ENCODE measurements around the gene NPTN. TPM values are rescaled to one million over a fixed set of nuclear protein-coding genes. Genes with fewer than 3 reads are reported as not detected.

The NPTN gene
- total RNA-seq, 2 experiments from 2014 or later, result 45.5 to 54.0 TPM

GRCh38 chr15:73540161-73540560 is 93.0 kb downstream of the NPTN start:
- ATAC-seq (no peak), DNase-seq (no peak)
- Mint-ChIP-seq H3K27me3 (peaks cover 3% of the 10 kb centered on the region), H3K4me3 (no peak overlapping the region), H3K4me1 (no peaks in the 10 kb centered on the region), H3K9me3 (ENCODE audit: low read depth) (no peaks in the 10 kb centered on the region), H3K36me3 (no peaks in the 10 kb centered on the region), H3K27ac (no peak overlapping the region)
- CTCF ChIA-PET, result no interaction called here

GRCh38 chr15:73539212-73540128 is 93.7 kb downstream of the NPTN start:
- no peaks in the 10 kb centered on the region for H3K9me3 Mint-ChIP-seq (ENCODE audit: low read depth)
- no peaks in the 10 kb centered on the region for H3K36me3 Mint-ChIP-seq
- no peak for DNase-seq
- H3K4me1 Mint-ChIP-seq, result no peaks in the 10 kb centered on the region
- no peak for ATAC-seq
- H3K27me3 Mint-ChIP-seq, result peaks cover 3% of the 10 kb centered on the region
- CTCF ChIA-PET, result no interaction called here
- H3K4me3 Mint-ChIP-seq, result no peak overlapping the region
- no peak overlapping the region for H3K27ac Mint-ChIP-seq

- DNase-seq (no peak), ATAC-seq (no peak)
- no peak overlapping the region for H3K27ac Mint-ChIP-seq
- H3K36me3 Mint-ChIP-seq, result no peaks in the 10 kb centered on the region
- peaks cover 3% of the 10 kb centered on the region for H3K27me3 Mint-ChIP-seq
- H3K9me3 Mint-ChIP-seq (ENCODE audit: low read depth), result no peaks in the 10 kb centered on the region
- CTCF ChIA-PET, result no interaction called here
- H3K4me3 Mint-ChIP-seq, result no peak overlapping the region
- no peaks in the 10 kb centered on the region for H3K4me1 Mint-ChIP-seq
Observed at GRCh38 chr15:73538563-73539211, 94.5 kb downstream of the NPTN start.

GRCh38 chr15:73538123-73538522 is 95.1 kb downstream of the NPTN start:
- Mint-ChIP-seq H3K9me3 (ENCODE audit: low read depth) (no peaks in the 10 kb centered on the region), H3K36me3 (no peaks in the 10 kb centered on the region), H3K27ac (no peak overlapping the region), H3K4me3 (no peak overlapping the region), H3K27me3 (peaks cover 3% of the 10 kb centered on the region), H3K4me1 (no peaks in the 10 kb centered on the region)
- DNase-seq (no peak), ATAC-seq (no peak)
- CTCF ChIA-PET, result interaction anchor here (1.0 kb wide), 1 partner anchor 98 kb away, joined by 6 read pairs; no protein-coding TSS in a partner anchor

- peaks cover 18% of the 10 kb centered on the region for H3K27me3 Mint-ChIP-seq
- H3K9me3 Mint-ChIP-seq (ENCODE audit: low read depth), result no peaks in the 10 kb centered on the region
- H3K27ac Mint-ChIP-seq, result no peak overlapping the region
- H3K4me1 Mint-ChIP-seq, result no peaks in the 10 kb centered on the region
- no peaks in the 10 kb centered on the region for H3K36me3 Mint-ChIP-seq
- ATAC-seq (no peak), DNase-seq (no peak)
- no peak overlapping the region for H3K4me3 Mint-ChIP-seq
- CTCF ChIA-PET, result interaction anchor here (0.7 kb wide), 1 partner anchor 238 kb away, joined by 3 read pairs; no protein-coding TSS in a partner anchor
Observed at GRCh38 chr15:73530649-73531048, 102.5 kb downstream of the NPTN start.

- CTCF ChIA-PET, result interaction anchor here (1.8 kb wide), 1 partner anchor 109 kb away, joined by 6 read pairs; no protein-coding TSS in a partner anchor
- no peak overlapping the region for H3K4me3 Mint-ChIP-seq
- ATAC-seq (no peak), DNase-seq (no peak)
- no peaks in the 10 kb centered on the region for H3K36me3 Mint-ChIP-seq
- H3K27me3 Mint-ChIP-seq, result peaks cover 27% of the 10 kb centered on the region
- no peak overlapping the region for H3K27ac Mint-ChIP-seq
- no peaks in the 10 kb centered on the region for H3K4me1 Mint-ChIP-seq
- no peaks in the 10 kb centered on the region for H3K9me3 Mint-ChIP-seq (ENCODE audit: low read depth)
Observed at GRCh38 chr15:73527598-73527997, 105.6 kb downstream of the NPTN start.

GRCh38 chr15:73524919-73525318 is 108.3 kb downstream of the NPTN start:
- CTCF ChIA-PET, result no interaction called here
- DNase-seq, result no peak

GRCh38 chr15:73522011-73522410 is 111.2 kb downstream of the NPTN start:
- DNase-seq, result no peak
- peaks cover 18% of the 10 kb centered on the region for H3K27me3 Mint-ChIP-seq
- no peaks in the 10 kb centered on the region for H3K9me3 Mint-ChIP-seq (ENCODE audit: low read depth)
- H3K4me1 Mint-ChIP-seq, result peaks cover 15% of the 10 kb centered on the region
- no peak for ATAC-seq
- no peak overlapping the region for H3K27ac Mint-ChIP-seq
- H3K36me3 Mint-ChIP-seq, result no peaks in the 10 kb centered on the region
- CTCF ChIA-PET, result no interaction called here
- no peak overlapping the region for H3K4me3 Mint-ChIP-seq

More at GRCh38 chr15:73524919-73525318, 108.3 kb downstream of the NPTN start:
- Mint-ChIP-seq H3K9me3 (ENCODE audit: low read depth) (no peaks in the 10 kb centered on the region), H3K27ac (no peak overlapping the region), H3K4me1 (peaks cover 3% of the 10 kb centered on the region), H3K4me3 (no peak overlapping the region), H3K27me3 (peaks cover 27% of the 10 kb centered on the region), H3K36me3 (no peaks in the 10 kb centered on the region)
- no peak for ATAC-seq

- peaks cover 3% of the 10 kb centered on the region for H3K27me3 Mint-ChIP-seq
- CTCF ChIA-PET, result no interaction called here
Observed at GRCh38 chr15:73518876-73519733, 114.1 kb downstream of the NPTN start.

GRCh38 chr15:73518180-73518862 is 114.9 kb downstream of the NPTN start:
- no peak for DNase-seq
- H3K9me3 Mint-ChIP-seq (ENCODE audit: low read depth), result no peaks in the 10 kb centered on the region
- peaks cover 15% of the 10 kb centered on the region for H3K4me1 Mint-ChIP-seq
- H3K27me3 Mint-ChIP-seq, result no peaks in the 10 kb centered on the region
- no peak overlapping the region for H3K27ac Mint-ChIP-seq
- CTCF ChIA-PET, result no interaction called here
- H3K36me3 Mint-ChIP-seq, result no peaks in the 10 kb centered on the region
- no peak for ATAC-seq
- H3K4me3 Mint-ChIP-seq, result no peak overlapping the region

More at GRCh38 chr15:73518876-73519733, 114.1 kb downstream of the NPTN start:
- no peak overlapping the region for H3K27ac Mint-ChIP-seq
- DNase-seq, result no peak
- peaks cover 15% of the 10 kb centered on the region for H3K4me1 Mint-ChIP-seq
- no peak for ATAC-seq
- no peaks in the 10 kb centered on the region for H3K36me3 Mint-ChIP-seq
- H3K4me3 Mint-ChIP-seq, result no peak overlapping the region
- no peaks in the 10 kb centered on the region for H3K9me3 Mint-ChIP-seq (ENCODE audit: low read depth)

- no peaks in the 10 kb centered on the region for H3K9me3 Mint-ChIP-seq (ENCODE audit: low read depth)
- DNase-seq (no peak), ATAC-seq (no peak)
- no peak overlapping the region for H3K4me3 Mint-ChIP-seq
- CTCF ChIA-PET, result no interaction called here
- no peaks in the 10 kb centered on the region for H3K27me3 Mint-ChIP-seq
- no peaks in the 10 kb centered on the region for H3K36me3 Mint-ChIP-seq
- H3K27ac Mint-ChIP-seq, result no peak overlapping the region
- H3K4me1 Mint-ChIP-seq, result peaks cover 15% of the 10 kb centered on the region
Observed at GRCh38 chr15:73517566-73517965, 115.6 kb downstream of the NPTN start.

GRCh38 chr15:73515527-73515926 is 117.7 kb downstream of the NPTN start:
- no peaks in the 10 kb centered on the region for H3K36me3 Mint-ChIP-seq
- H3K4me1 Mint-ChIP-seq, result peaks cover 12% of the 10 kb centered on the region
- H3K4me3 Mint-ChIP-seq, result no peak overlapping the region
- H3K9me3 Mint-ChIP-seq (ENCODE audit: low read depth), result no peaks in the 10 kb centered on the region
- CTCF ChIA-PET, result no interaction called here
- H3K27me3 Mint-ChIP-seq, result no peaks in the 10 kb centered on the region
- ATAC-seq, result no peak
- H3K27ac Mint-ChIP-seq, result no peak overlapping the region
- no peak for DNase-seq

Measured in activated CD8-positive, alpha-beta memory T cell treated with anti-CD3 and anti-CD28 coated beads, Interleukin-2, amount 10 ng/mL, durations not matched to agents 7 days and 5 days (primary cell).